VCaP (cell line): ENCODE results near the gene OR5K2.

Experiments
- H3K27ac ChIP-seq: fragments of 450-650 bp; 2 replicates; pipeline ENCODE4 v1.5.1; 2017
- TF ChIP-seq, protein P1 (sequence below): fragments of 450-650 bp; conservative IDR thresholded peaks from 2 replicates; pipeline ENCODE4 v1.5.1; 2017; ENCODE audit warnings: mild to moderate bottlenecking, moderate library complexity

OR5K2 gene

DNA sequence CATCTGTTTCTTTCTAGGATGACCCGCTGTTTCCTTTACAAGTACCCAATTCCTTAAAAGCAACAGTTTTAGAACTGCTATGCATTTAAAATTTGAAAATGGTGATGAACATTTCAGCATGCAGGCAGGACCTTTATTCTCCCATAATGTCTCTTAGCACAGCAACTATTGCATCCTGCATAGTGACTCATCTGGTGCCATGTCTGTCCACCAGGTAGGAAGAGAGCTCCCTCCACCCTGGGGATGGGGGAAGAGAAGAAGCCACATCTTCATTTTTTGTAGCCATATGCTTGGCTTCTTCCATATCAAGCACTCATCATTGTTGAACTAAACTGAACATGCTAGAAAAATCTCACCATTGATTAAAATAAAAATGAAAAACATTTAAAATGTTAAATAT, 44.2 kb downstream of the OR5K2 start:
- TF ChIP-seq, protein P1, sequence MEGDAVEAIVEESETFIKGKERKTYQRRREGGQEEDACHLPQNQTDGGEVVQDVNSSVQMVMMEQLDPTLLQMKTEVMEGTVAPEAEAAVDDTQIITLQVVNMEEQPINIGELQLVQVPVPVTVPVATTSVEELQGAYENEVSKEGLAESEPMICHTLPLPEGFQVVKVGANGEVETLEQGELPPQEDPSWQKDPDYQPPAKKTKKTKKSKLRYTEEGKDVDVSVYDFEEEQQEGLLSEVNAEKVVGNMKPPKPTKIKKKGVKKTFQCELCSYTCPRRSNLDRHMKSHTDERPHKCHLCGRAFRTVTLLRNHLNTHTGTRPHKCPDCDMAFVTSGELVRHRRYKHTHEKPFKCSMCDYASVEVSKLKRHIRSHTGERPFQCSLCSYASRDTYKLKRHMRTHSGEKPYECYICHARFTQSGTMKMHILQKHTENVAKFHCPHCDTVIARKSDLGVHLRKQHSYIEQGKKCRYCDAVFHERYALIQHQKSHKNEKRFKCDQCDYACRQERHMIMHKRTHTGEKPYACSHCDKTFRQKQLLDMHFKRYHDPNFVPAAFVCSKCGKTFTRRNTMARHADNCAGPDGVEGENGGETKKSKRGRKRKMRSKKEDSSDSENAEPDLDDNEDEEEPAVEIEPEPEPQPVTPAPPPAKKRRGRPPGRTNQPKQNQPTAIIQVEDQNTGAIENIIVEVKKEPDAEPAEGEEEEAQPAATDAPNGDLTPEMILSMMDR = no peak
- H3K27ac ChIP-seq = no peak overlapping the region

- H3K27ac ChIP-seq = no peak overlapping the region
- TF ChIP-seq, protein P1 = no peak
Measured at GRCh38 chr3:98542623-98543022, 45.1 kb downstream of the OR5K2 start.

DNA sequence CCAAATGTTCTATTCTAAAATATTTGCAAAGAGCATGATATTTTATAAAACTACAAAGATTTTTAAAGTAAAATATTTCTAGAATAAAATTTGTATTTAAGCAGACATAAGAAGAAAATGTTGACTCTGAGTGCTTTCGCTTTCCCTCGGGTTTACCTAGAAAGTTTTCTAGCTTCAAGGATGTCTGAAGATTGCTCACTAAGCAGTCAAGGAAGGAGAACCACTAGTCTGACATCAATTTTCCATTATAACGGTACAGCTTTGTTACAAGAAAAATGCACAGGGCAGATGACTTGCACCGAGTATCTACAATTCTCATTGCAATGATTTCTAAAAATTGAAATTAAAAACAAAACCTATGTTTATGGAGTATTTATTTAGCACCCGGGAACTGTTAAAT, 48.5 kb downstream of the OR5K2 start:
- TF ChIP-seq, protein P1 = no peak
- H3K27ac ChIP-seq = no peak overlapping the region
